GM19372 (cell line): Measurements from ENCODE around the gene CORO7.
"Not testable (repeated sequence)": the region's sequence is repeated elsewhere in the genome, so short reads cannot be mapped to it uniquely, and the experiment has no call there.

Experiments
- ATAC-seq: cut with Tn5 transposase; IDR thresholded peaks from one replicate; pipeline ENCODE4 v1.9.1; 2021; ENCODE audit warnings: mild to moderate bottlenecking, low read depth, moderate library complexity; ENCODE audit not compliant: unreplicated experiment

Gene CORO7

GRCh38 chr16:4403133-4403949 lies 13.1 kb downstream of the CORO7 start:
- no peak for ATAC-seq

GRCh38 chr16:4402439-4403132 lies 13.8 kb downstream of the CORO7 start:
- no peak for ATAC-seq

- ATAC-seq, result no peak
These were observed 14.9 kb downstream of the CORO7 start for GRCh38 chr16:4401510-4401909.

- no peak for ATAC-seq
These were observed 15.3 kb downstream of the CORO7 start for GRCh38 chr16:4401094-4401501.

GRCh38 chr16:4399001-4399730 lies 17.2 kb downstream of the CORO7 start:
- ATAC-seq, result no peak

- no peak for ATAC-seq
These were observed 21.2 kb downstream of the CORO7 start for GRCh38 chr16:4395055-4395726.

- ATAC-seq, result not testable (repeated sequence)
These were observed 22.5 kb downstream of the CORO7 start for GRCh38 chr16:4393850-4394249.

- ATAC-seq, result no peak
These were observed 23.2 kb downstream of the CORO7 start for GRCh38 chr16:4393240-4393600.

- ATAC-seq, result no peak
These were observed 23.8 kb downstream of the CORO7 start for GRCh38 chr16:4392382-4393239.

- no peak for ATAC-seq
These were observed 24.6 kb downstream of the CORO7 start for GRCh38 chr16:4391631-4392381.

- ATAC-seq, result no peak
These were observed 25.8 kb downstream of the CORO7 start for GRCh38 chr16:4390266-4391260.

- ATAC-seq, result no peak
These were observed 27.1 kb downstream of the CORO7 start for GRCh38 chr16:4389051-4389955.

GRCh38 chr16:4388271-4389021 lies 27.9 kb downstream of the CORO7 start:
- ATAC-seq, result no peak

GRCh38 chr16:4387781-4388180 lies 28.6 kb downstream of the CORO7 start:
- ATAC-seq, result no peak

- ATAC-seq, result no peak
These were observed 29.3 kb downstream of the CORO7 start for GRCh38 chr16:4386951-4387565.

GRCh38 chr16:4386451-4386805 lies 30.0 kb downstream of the CORO7 start:
- ATAC-seq, result no peak
